A549 (cell line): ENCODE measurements around the gene EXT2.

Experiments used
- CTCF ChIP-seq: fragments of >200 bp; sonication (Bioruptor Twin); formaldehyde crosslinking; IDR thresholded peaks from 3 replicates; pipeline ENCODE4 v1.5.1; 2016
- EHF ChIP-seq: fragments of 250-450 bp; sonication (Bioruptor Pico); IDR thresholded peaks from 2 replicates; pipeline ENCODE4 v1.5.0; 2020; ENCODE audit warnings: mild to moderate bottlenecking
- FOSL2 ChIP-seq, 2 experiments: fragments of 450-650 bp in 1 of 2; fragments of >200 bp in 1 of 2; sonication (Bioruptor Twin) in 1 of 2; formaldehyde crosslinking; IDR thresholded peaks; 2 replicates each; pipeline versions ENCODE4 v1.5.0 to v1.6.1; 2016 to 2020; ENCODE audit warnings: mild to moderate bottlenecking in 1 of 2, moderate library complexity in 1 of 2
- MYC ChIP-seq: IDR thresholded peaks from 2 replicates; pipeline ENCODE4 v1.6.1; 2012; ENCODE audit warnings: mild to moderate bottlenecking, inconsistent platforms, low read length, improper control_type of control experiment, borderline replicate concordance
- PBX3 ChIP-seq: IDR thresholded peaks from 2 replicates; pipeline ENCODE4 v1.6.1; 2012
- POLR2A ChIP-seq: IDR thresholded peaks from 2 replicates; pipeline ENCODE4 v1.6.1; 2012; ENCODE audit warnings: mild to moderate bottlenecking, low read length
- REST ChIP-seq: fragments of 200-600 bp; sonication (generic); IDR thresholded peaks from 2 replicates; pipeline ENCODE4 v1.6.1; 2016; ENCODE audit warnings: antibody characterized with exemption, mild to moderate bottlenecking, moderate library complexity

- TF ChIP-seq POLR2A: no peak
- no peak for TF ChIP-seq CTCF
- TF ChIP-seq MYC: no peak
- no peak for TF ChIP-seq EHF (CRISPR knock-in tag)
- TF ChIP-seq FOSL2 (IDR thresholded peaks at IDR 0.05): no peak
- TF ChIP-seq FOSL2 (CRISPR knock-in tag; IDR thresholded peaks at IDR 0.05): no peak
- TF ChIP-seq REST: no peak
- no peak for TF ChIP-seq PBX3
These were observed 190.3 kb downstream of the EXT2 start for GRCh38 chr11:44285756-44286155.
